Measurements from ENCODE around the gene ARHGEF25. TPM values are rescaled to one million over a fixed set of nuclear protein-coding genes. Genes with fewer than 3 reads are reported as not detected.
"Not testable (repeated sequence)": the region's sequence is repeated elsewhere in the genome, so short reads cannot be mapped to it uniquely, and the experiment has no call there.

The ARHGEF25 gene
- total RNA-seq, 1 donor from 2014 or later, result 28.7 TPM

DNA sequence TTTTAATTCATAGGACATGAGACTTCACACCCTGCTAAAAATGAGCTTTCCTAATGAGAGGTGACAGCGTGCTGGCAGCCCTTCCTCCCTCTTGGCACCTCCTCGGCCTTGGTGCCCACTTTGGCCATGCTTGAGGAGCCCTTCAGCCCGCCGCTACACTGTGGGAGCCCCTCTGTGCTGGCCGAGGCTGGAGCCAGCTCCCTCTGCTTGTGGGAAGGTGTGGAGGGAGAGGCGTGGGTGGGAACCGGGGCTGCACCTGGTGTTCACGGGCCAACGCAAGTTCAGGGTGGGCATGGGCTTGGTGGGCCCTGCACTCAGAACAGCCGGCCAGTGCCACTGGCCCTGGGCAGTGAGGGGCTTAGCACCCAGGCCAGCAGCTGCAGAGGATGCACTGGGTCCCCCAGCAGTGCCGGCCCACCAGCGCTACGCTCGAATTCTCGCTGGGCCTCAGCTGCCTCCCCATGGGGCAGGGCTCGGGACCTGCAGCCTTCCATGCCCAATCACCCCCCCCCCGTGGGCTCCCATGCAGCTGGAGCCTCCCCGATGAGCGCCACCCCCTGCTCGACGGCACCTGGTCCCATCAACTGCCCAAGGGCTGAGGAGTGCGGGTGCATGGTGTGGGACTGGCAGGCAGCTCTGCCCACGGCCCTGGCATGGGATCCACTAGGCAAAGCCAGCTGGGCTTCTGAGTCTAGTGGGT lies 44.5 kb downstream of the ARHGEF25 start:
- Histone ChIP-seq H3K27me3 (no peaks in the 10 kb centered on the region), H3K27ac (no peak overlapping the region), H3K4me1 (no peaks in the 10 kb centered on the region), H3K36me3 (no peaks in the 10 kb centered on the region), H3K9me3 (no peaks in the 10 kb centered on the region), H3K4me3 (no peak overlapping the region)
- intact Hi-C loops (cut with DNase I), result no loop called here
- TF ChIP-seq, protein P1, sequence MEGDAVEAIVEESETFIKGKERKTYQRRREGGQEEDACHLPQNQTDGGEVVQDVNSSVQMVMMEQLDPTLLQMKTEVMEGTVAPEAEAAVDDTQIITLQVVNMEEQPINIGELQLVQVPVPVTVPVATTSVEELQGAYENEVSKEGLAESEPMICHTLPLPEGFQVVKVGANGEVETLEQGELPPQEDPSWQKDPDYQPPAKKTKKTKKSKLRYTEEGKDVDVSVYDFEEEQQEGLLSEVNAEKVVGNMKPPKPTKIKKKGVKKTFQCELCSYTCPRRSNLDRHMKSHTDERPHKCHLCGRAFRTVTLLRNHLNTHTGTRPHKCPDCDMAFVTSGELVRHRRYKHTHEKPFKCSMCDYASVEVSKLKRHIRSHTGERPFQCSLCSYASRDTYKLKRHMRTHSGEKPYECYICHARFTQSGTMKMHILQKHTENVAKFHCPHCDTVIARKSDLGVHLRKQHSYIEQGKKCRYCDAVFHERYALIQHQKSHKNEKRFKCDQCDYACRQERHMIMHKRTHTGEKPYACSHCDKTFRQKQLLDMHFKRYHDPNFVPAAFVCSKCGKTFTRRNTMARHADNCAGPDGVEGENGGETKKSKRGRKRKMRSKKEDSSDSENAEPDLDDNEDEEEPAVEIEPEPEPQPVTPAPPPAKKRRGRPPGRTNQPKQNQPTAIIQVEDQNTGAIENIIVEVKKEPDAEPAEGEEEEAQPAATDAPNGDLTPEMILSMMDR (IDR thresholded peaks at IDR 0.05), result no peak
- TF ChIP-seq POLR2AphosphoS5 (IDR thresholded peaks at IDR 0.05; ENCODE audit: insufficient read depth in 1 of 2, low read depth in 1 of 2), result no peak
- no peak for TF ChIP-seq POLR2A (IDR thresholded peaks at IDR 0.05)
- DNase-seq (ENCODE audit: extremely low spot score in 2 of 2), result no peak

DNA sequence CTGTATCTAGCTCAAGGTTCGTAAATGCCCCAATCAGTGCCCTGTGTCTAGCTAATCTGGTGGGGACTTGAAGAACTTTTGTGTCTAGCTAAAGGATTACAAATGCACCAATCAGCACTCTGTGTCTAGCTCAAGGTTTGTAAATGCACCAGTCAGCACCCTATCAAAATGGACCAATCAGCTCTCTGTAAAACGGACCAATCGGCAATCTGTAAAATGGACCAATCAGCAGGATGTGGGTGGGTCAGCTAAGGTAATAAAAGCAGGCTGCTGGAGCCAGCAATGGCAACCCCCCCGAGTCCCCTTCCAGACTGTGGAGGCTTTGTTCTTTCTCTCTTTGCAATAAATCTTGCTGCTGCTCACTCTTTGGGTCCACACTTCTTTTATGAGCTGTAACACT lies 45.2 kb downstream of the ARHGEF25 start:
- H3K36me3 ChIP-seq; H3K27ac ChIP-seq; H3K9me3 ChIP-seq; H3K27me3 ChIP-seq; H3K4me1 ChIP-seq; DNase-seq (ENCODE audit: extremely low spot score in 2 of 2); intact Hi-C loops (cut with DNase I); H3K4me3 ChIP-seq: not testable (repeated sequence)

DNA sequence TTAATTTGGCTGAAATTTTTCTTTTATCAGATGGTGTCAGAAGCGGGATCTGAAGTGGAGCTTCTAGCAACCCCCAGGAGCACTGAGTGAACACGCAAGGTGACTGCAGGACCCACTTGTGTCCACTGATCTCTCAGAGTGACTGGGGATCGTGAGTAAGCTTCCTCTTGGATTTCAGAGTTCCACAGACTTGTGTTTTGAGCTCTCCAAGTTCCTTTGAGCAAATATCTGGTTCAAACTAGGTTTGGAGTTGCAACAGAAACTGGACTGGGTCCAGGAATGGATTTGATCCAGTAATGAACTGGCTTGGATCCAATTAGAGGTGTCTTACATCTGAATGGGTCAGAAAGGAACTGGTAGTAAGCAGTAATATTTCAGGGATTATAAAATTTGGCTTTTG lies 46.5 kb downstream of the ARHGEF25 start:
- H3K4me3 ChIP-seq, result no peak overlapping the region
- DNase-seq (ENCODE audit: extremely low spot score in 2 of 2), result no peak
- TF ChIP-seq POLR2A (IDR thresholded peaks at IDR 0.05), result no peak
- TF ChIP-seq POLR2AphosphoS5 (IDR thresholded peaks at IDR 0.05; ENCODE audit: insufficient read depth in 1 of 2, low read depth in 1 of 2), result no peak
- TF ChIP-seq, protein P1 (IDR thresholded peaks at IDR 0.05), result no peak
- H3K4me1 ChIP-seq, result no peaks in the 10 kb centered on the region
- H3K27ac ChIP-seq, result no peak overlapping the region
- H3K9me3 ChIP-seq, result no peaks in the 10 kb centered on the region
- no peaks in the 10 kb centered on the region for H3K36me3 ChIP-seq
- intact Hi-C loops (cut with DNase I), result no loop called here
- H3K27me3 ChIP-seq, result no peaks in the 10 kb centered on the region

DNA sequence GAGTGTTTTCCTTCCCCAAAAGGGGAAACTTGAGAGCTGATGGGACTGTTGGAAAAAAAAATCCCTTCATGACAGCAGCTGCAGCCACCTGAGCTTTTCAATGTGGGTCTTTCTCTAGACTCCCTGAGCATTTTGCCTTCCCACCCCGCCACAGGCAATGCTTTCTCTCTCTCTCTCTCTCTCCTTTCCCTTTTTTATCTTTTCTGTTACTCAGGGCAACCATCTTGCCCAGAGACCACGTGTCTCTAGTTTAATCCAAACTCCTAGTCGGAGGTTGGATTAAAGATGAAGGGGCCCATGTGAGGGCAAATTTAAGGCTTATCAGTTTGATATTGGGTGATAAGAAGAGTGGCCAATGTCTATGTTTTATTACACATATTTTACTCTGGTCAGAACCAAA lies 47.7 kb downstream of the ARHGEF25 start:
- no peak overlapping the region for H3K27ac ChIP-seq
- H3K4me1 ChIP-seq, result no peaks in the 10 kb centered on the region
- H3K27me3 ChIP-seq, result no peaks in the 10 kb centered on the region
- no peaks in the 10 kb centered on the region for H3K36me3 ChIP-seq
- DNase-seq (ENCODE audit: extremely low spot score in 2 of 2), result no peak
- H3K9me3 ChIP-seq, result no peaks in the 10 kb centered on the region
- TF ChIP-seq POLR2A (IDR thresholded peaks at IDR 0.05) (no peak), POLR2AphosphoS5 (IDR thresholded peaks at IDR 0.05; ENCODE audit: insufficient read depth in 1 of 2, low read depth in 1 of 2) (no peak)
- TF ChIP-seq, protein P1 (IDR thresholded peaks at IDR 0.05), result no peak
- intact Hi-C loops (cut with DNase I), result no loop called here
- H3K4me3 ChIP-seq, result no peak overlapping the region

DNA sequence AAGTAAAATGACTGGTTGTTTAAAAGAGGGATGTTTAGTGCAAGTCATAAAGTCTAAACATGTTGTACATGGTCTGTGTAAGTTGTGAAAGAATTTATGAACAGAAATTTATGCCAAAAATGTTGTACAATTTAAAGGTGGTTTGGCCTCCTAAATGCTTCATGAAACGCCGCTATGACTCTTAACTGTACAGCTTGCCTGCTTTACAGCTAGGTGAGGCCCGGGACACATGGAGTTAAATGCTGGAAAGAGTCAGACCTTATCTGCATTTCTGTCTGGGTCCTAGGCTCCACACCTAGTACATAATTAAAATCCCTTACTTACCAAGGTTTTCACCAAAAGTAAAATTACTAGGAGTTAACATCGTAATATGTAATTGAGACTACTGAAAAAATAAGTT lies 50.1 kb downstream of the ARHGEF25 start:
- intact Hi-C loops (cut with DNase I), result no loop called here
- H3K27ac ChIP-seq, result no peak overlapping the region
- H3K9me3 ChIP-seq, result no peaks in the 10 kb centered on the region
- H3K27me3 ChIP-seq, result no peaks in the 10 kb centered on the region
- no peak overlapping the region for H3K4me3 ChIP-seq
- no peaks in the 10 kb centered on the region for H3K36me3 ChIP-seq
- TF ChIP-seq POLR2AphosphoS5 (IDR thresholded peaks at IDR 0.05; ENCODE audit: insufficient read depth in 1 of 2, low read depth in 1 of 2) (no peak), POLR2A (IDR thresholded peaks at IDR 0.05) (no peak)
- TF ChIP-seq, protein P1 (IDR thresholded peaks at IDR 0.05), result no peak
- DNase-seq (ENCODE audit: extremely low spot score in 2 of 2), result no peak
- H3K4me1 ChIP-seq, result no peaks in the 10 kb centered on the region

DNA sequence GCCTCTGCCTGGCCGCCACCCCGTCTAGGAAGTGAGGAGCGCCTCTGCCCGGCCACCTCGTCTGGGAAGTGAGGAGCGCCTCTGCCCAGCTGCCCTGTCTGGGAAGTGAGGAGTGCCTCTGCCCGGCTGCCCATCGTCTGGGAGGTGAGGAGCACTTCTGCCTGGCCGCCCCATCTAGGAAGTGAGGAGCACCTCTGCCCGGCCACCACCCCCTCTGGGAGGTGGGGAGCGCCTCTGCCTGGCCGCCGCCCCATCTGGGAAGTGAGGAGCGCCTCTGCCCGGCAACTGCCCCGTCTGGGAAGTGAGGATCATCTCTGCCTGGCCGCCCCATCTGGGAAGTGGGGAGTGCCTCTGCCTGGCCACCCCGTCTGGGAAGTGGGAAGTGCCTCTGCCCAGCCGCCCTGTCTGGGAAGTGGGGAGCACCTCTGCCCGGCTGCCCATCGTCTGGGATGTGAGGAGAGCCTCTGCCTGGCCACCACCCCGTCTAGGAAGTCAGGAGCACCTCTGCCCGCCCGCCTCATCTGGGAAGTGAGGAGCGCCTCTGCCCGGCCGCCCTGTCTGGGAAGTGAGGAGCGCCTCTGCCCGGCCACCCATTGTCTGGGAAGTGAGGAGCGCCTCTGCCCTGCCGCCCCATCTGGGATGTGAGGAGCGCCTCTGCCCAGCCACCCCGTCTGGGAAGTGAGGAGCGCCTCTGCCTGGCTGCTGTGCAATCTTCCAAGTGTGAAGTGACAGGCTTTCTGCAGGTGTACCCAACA lies 54.0 kb downstream of the ARHGEF25 start:
- H3K9me3 ChIP-seq; H3K4me1 ChIP-seq; H3K4me3 ChIP-seq; H3K27me3 ChIP-seq; intact Hi-C loops (cut with DNase I); H3K27ac ChIP-seq; DNase-seq (ENCODE audit: extremely low spot score in 2 of 2); H3K36me3 ChIP-seq: not testable (repeated sequence)

Data from vagina (tissue), 2 donors.